ENCODE data around the gene VIM. TPM values are rescaled to one million over a fixed set of nuclear protein-coding genes. Genes with fewer than 3 reads are reported as not detected.
A peak's percentile ranks its signal among the peaks of the same experiment; 100 is the strongest.

VIM gene
- total RNA-seq, 1 experiment from 2014 or later = 1,966 TPM

DNA sequence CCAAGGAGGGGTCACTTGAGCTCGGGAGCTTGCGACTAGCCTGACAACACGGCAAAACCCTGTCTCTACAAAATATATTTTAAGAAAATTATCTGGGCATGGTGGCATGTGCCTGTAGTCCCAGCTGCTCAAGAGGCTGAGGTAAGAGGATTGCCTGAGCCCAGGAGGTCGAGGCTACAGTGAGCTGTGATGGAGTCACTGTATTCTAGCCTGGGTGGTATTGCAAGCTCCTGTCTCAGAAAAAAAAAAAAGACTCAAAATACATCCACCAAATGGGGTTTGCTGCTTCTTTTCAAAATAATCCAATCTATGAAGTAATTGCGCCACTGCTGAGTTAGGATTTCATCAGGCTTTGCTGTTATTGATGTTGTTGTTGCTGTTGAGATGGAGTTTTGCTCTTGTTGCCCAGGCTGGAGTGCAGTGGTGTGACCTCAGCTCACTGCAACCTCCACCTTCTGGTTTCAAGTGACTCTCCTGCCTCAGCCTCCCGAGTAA, 11.1 kb upstream of the VIM start:
- DNase-seq = no peak
- Histone ChIP-seq H3K27me3 (ENCODE audit: control insufficient read depth, insufficient read depth, low read length) (no peaks in the 10 kb centered on the region), H3K36me3 (replicated peaks; ENCODE audit: control insufficient read depth, insufficient read depth, low read length) (no peaks in the 10 kb centered on the region), H3K4me3 (ENCODE audit: insufficient read depth, low read depth, low read length) (no peak overlapping the region)

DNA sequence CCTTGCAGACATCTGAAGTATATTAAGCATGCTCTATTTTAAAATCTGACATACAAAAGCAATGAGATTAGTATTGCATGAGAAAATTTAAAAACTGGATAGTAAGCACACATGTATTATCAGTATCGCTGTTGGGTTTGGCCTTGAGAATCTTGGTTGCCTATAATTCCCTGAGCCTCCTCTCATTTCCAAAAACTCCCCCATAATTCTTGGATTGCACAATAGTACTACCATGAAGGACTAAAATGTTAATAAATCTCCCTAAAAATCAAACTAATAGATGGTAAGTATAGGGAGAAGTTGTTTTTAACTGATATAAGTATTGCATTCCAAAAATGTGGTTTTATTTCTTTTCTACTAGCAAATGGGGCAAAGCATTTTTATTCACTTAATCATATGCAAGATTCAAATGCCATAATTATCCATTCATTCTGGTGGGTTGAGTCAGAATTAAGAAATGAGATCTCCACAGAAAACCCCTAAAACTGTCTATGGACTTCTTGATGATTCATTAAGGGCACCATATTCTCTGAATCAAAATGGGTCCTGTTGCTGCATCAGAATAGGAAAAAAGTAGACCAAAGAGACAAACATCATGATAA, 10.3 kb upstream of the VIM start:
- no peaks in the 10 kb centered on the region for H3K36me3 ChIP-seq (replicated peaks; ENCODE audit: control insufficient read depth, insufficient read depth, low read length)
- H3K27me3 ChIP-seq (ENCODE audit: control insufficient read depth, insufficient read depth, low read length) = no peaks in the 10 kb centered on the region
- no peak overlapping the region for H3K4me3 ChIP-seq (ENCODE audit: insufficient read depth, low read depth, low read length)
- DNase-seq = no peak

DNA sequence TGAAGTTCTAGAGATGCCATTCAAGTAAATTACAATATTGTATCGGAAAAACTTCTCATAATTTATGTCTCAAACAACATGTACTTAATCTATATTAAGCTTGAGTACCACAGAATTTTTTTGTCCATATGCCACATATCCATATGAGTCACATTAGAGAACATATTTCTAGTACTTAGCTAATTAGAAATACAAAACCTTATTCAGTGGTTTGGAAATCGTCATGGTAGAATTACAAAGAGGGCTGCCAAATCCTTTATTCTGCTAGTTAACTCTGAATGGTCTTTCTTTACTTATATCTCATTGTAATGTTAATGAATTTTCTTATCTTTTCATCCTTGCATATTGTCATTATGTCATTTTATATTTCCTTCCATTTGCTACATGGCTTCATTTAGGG, 9.0 kb upstream of the VIM start:
- no peaks in the 10 kb centered on the region for H3K27me3 ChIP-seq (ENCODE audit: control insufficient read depth, insufficient read depth, low read length)
- no peak for DNase-seq
- H3K36me3 ChIP-seq (replicated peaks; ENCODE audit: control insufficient read depth, insufficient read depth, low read length) = no peaks in the 10 kb centered on the region
- no peak overlapping the region for H3K4me3 ChIP-seq (ENCODE audit: insufficient read depth, low read depth, low read length)

DNA sequence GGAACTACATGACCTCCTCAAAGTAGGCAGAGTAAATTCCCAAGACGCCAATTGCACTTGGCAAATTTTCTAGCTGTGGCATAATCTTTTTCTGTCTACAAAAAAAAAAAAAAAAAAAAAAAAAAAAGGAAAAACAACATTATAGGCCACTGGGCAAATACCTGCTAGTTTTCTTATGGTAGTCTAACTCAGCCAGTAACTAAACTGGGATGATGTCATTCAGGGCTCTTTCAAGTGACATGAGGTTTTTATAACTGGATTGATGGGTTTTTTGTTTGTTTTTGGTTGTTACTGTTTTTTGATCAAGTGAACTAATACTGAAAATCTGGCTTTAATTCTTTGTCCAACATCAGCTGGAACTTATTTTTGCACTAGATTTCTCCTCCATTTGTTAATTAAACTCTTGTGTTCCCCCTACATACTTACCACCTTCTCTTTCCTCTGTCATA, 7.4 kb upstream of the VIM start:
- Histone ChIP-seq H3K36me3 (replicated peaks; ENCODE audit: control insufficient read depth, insufficient read depth, low read length) (no peaks in the 10 kb centered on the region), H3K27me3 (ENCODE audit: control insufficient read depth, insufficient read depth, low read length) (no peaks in the 10 kb centered on the region), H3K4me3 (ENCODE audit: insufficient read depth, low read depth, low read length) (no peak overlapping the region)
- no peak for DNase-seq

DNA sequence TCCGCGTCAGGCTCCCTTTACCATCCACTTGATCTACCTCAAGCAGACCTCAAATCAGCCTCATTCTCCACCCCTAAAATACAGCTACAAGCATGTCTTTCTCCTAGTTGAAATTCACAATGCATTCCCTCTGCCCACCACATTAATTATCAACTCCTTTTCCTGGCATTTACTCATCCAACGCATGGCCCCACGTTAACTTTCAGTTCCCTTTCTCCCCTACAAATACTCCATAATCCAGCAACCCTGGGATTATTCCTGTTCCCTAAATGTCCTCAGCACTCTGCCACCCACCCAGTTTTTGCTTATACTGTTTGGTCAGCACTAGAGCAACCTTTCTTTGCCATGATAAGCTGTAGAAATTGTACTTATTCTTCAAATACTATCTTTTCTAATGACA, 5.7 kb upstream of the VIM start:
- H3K36me3 ChIP-seq (replicated peaks; ENCODE audit: control insufficient read depth, insufficient read depth, low read length) = no peaks in the 10 kb centered on the region
- no peak overlapping the region for H3K4me3 ChIP-seq (ENCODE audit: insufficient read depth, low read depth, low read length)
- no peak for DNase-seq
- H3K27me3 ChIP-seq (ENCODE audit: control insufficient read depth, insufficient read depth, low read length) = peaks cover 7% of the 10 kb centered on the region; the same call in 1 of the 2 replicates

DNA sequence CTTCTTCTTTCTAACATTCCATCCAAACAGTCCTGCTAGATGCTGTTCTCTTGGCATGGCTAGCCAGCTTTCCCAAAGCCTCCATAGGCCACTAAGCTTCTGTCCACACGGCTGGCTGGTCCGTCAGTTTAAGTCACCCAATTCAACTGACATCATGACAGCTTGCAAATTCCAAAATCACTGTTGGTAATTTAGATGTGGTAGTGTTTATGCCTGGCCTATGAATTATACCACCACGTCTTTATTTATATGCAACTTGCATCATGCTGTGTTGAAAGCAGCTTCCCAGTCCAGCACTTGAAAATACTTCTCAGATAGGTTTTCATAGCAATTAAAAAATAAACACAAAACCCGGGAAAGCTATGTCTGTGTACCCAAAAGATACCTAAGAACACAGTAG, 2.2 kb upstream of the VIM start:
- Histone ChIP-seq H3K4me3 (ENCODE audit: insufficient read depth, low read depth, low read length) (no peak overlapping the region), H3K27me3 (ENCODE audit: control insufficient read depth, insufficient read depth, low read length) (peaks cover 24% of the 10 kb centered on the region; the same call in 1 of the 2 replicates), H3K36me3 (replicated peaks; ENCODE audit: control insufficient read depth, insufficient read depth, low read length) (no peaks in the 10 kb centered on the region)
- no peak for DNase-seq

DNA sequence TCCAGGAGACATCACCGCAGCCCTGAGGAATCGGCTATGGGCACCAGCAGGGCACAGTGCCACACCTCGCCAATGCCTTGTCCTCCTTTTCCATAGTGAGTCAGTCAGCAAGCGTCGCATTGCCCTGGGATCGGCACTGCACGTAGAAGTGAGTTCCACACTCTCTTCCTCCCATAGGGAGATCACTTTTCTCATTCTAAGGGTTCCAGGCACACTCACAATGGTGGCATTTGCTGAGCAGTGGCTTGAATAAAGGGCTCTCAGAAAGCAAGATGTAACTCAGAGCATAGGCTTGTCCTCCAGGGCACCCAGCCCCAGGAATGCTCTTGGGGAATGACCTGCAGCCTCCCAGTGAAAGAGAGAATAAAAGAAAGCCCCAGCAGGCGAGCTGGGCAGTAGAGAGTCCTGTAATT, 1.1 kb upstream of the VIM start:
- Histone ChIP-seq H3K36me3 (replicated peaks; ENCODE audit: control insufficient read depth, insufficient read depth, low read length) (no peaks in the 10 kb centered on the region), H3K27me3 (ENCODE audit: control insufficient read depth, insufficient read depth, low read length) (peaks cover 24% of the 10 kb centered on the region; the same call in 1 of the 2 replicates), H3K4me3 (ENCODE audit: insufficient read depth, low read depth, low read length) (no peak overlapping the region)
- peak; percentile 55 for DNase-seq

DNA sequence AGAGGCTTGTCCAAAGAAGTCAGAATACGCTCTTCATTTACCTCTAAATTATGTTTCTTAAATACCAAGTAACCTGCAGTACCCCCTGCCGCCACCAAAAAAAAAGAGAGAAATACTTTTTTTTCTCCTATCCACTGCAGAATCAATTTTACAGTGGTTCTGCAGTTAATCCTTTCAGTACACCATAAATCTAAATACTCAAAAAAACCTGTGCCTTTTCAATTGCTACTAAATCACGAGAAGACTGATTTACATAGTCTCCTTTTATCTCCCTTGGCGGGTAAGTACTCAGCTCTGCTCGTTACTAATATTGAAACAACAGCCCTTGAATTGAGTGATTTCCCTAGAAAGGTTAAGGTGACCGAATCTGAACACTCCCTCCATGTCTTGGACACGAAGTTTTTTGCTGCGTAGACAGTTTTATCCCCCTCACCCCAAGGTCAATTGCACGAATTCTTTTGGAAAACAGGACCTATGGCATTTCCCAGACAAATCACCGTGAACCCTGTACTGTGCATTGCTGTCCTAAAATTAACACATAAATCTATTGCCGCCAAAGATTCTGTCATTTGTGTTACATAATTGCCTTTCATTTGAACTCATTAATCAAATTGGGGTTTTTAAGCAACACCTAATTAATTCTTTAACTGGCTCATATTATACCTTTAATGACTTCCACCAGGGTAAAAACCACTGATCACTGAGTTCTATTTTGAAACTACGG, 512 bp upstream of the VIM start:
- DNase-seq = no peak
- Histone ChIP-seq H3K36me3 (replicated peaks; ENCODE audit: control insufficient read depth, insufficient read depth, low read length) (peaks cover 1% of the 10 kb centered on the region; the same call in 1 of the 2 replicates), H3K4me3 (ENCODE audit: insufficient read depth, low read depth, low read length) (peak overlapping the region; percentile 93; the same call in 1 of the 2 replicates), H3K27me3 (ENCODE audit: control insufficient read depth, insufficient read depth, low read length) (peaks cover 24% of the 10 kb centered on the region; the same call in 1 of the 2 replicates)

DNA sequence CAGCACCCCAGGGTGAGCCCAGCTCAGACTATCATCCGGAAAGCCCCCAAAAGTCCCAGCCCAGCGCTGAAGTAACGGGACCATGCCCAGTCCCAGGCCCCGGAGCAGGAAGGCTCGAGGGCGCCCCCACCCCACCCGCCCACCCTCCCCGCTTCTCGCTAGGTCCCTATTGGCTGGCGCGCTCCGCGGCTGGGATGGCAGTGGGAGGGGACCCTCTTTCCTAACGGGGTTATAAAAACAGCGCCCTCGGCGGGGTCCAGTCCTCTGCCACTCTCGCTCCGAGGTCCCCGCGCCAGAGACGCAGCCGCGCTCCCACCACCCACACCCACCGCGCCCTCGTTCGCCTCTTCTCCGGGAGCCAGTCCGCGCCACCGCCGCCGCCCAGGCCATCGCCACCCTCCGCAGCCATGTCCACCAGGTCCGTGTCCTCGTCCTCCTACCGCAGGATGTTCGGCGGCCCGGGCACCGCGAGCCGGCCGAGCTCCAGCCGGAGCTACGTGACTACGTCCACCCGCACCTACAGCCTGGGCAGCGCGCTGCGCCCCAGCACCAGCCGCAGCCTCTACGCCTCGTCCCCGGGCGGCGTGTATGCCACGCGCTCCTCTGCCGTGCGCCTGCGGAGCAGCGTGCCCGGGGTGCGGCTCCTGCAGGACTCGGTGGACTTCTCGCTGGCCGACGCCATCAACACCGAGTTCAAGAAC, 1.1 kb downstream of the VIM start:
- H3K36me3 ChIP-seq (replicated peaks; ENCODE audit: control insufficient read depth, insufficient read depth, low read length) = peaks cover 8% of the 10 kb centered on the region
- peak; percentile 85 for DNase-seq
- peak overlapping the region; percentile 93 for H3K4me3 ChIP-seq (ENCODE audit: insufficient read depth, low read depth, low read length)
- peaks cover 24% of the 10 kb centered on the region; the same call in 1 of the 2 replicates for H3K27me3 ChIP-seq (ENCODE audit: control insufficient read depth, insufficient read depth, low read length)

DNA sequence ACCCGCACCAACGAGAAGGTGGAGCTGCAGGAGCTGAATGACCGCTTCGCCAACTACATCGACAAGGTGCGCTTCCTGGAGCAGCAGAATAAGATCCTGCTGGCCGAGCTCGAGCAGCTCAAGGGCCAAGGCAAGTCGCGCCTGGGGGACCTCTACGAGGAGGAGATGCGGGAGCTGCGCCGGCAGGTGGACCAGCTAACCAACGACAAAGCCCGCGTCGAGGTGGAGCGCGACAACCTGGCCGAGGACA, 1.6 kb downstream of the VIM start:
- no peak for DNase-seq
- Histone ChIP-seq H3K27me3 (ENCODE audit: control insufficient read depth, insufficient read depth, low read length) (peaks cover 24% of the 10 kb centered on the region; the same call in 1 of the 2 replicates), H3K36me3 (replicated peaks; ENCODE audit: control insufficient read depth, insufficient read depth, low read length) (peaks cover 12% of the 10 kb centered on the region), H3K4me3 (ENCODE audit: insufficient read depth, low read depth, low read length) (peak overlapping the region; percentile 93)

DNA sequence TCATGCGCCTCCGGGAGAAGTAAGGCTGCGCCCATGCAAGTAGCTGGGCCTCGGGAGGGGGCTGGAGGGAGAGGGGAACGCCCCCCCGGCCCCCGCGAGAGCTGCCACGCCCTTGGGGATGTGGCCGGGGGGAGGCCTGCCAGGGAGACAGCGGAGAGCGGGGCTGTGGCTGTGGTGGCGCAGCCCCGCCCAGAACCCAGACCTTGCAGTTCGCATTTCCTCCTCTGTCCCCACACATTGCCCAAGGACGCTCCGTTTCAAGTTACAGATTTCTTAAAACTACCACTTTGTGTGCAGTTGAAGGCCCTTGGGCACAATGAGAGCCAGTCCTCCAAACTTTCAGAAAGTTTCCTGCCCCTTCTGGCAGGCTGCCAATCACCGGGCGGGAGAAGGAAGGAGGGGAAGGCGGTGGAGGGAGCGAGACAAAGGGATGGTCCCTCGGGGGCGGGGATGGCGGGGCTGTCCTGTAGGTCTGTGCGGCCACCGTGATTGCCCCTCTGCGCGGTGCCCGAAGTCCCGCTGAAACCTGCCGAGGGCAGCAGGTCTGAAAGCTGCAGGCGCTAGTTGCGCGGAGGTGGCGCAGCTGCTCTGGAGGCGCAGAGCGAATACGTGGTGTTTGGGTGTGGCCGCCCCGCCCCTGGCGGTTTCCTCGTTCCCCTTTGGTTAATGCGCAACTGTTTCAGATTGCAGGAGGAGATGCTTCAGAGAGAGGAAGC, 2.1 kb downstream of the VIM start:
- Histone ChIP-seq H3K36me3 (replicated peaks; ENCODE audit: control insufficient read depth, insufficient read depth, low read length) (peaks cover 16% of the 10 kb centered on the region), H3K27me3 (ENCODE audit: control insufficient read depth, insufficient read depth, low read length) (peaks cover 24% of the 10 kb centered on the region; the same call in 1 of the 2 replicates), H3K4me3 (ENCODE audit: insufficient read depth, low read depth, low read length) (peak overlapping the region; percentile 93)
- peak; percentile 78 for DNase-seq

DNA sequence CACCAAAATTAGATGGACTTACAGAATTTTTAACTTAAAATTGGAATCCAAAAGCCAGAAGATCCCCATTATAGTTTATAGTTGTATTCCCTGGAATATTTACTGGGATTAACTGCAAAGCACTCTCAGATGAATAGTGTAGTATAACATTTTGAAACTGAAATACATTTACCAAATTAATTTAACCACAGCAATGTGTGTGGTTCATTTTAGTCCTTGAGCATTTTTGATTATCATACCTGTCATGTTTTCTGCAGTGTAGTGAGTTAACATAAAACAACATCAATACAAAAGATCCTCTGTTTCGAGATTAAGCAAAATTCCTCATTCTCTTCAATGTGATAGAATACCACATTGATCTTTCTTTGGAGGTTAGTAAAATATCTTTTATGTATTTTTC, 3.7 kb downstream of the VIM start:
- Histone ChIP-seq H3K27me3 (ENCODE audit: control insufficient read depth, insufficient read depth, low read length) (peaks cover 21% of the 10 kb centered on the region; the same call in 1 of the 2 replicates), H3K36me3 (replicated peaks; ENCODE audit: control insufficient read depth, insufficient read depth, low read length) (peaks cover 24% of the 10 kb centered on the region), H3K4me3 (ENCODE audit: insufficient read depth, low read depth, low read length) (no peak overlapping the region)
- DNase-seq = no peak

DNA sequence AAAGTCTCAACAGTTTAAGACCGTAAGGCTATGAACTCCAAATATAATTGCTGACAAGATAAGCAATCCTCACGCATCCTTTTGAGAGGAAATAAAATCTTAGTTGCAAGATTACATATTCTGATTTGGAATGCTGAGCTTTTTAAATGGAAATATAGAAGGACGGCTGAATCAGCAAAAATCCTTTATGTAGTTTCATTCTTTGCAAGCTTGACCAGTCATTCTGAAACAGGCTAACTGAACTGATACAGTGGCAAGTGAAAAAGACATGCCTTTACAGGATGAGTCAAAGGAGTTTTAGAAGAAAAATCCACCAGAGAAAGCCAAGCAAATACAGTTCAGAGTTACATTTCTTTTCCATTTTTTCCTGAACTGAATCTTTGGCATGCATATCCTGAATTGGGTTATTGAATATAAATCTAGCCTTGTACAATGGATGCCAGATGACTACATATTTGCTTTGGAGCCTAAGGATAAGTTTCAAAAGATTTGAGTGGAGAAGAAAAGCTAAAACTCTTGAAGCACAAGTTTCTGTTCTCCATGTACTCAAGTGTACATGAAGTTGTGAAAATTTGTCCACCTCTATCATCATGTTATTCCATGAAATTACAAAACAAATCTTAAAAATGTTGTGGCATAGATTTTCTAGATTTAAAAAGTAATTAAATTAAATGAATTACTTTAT, 4.4 kb downstream of the VIM start:
- DNase-seq = no peak
- Histone ChIP-seq H3K27me3 (ENCODE audit: control insufficient read depth, insufficient read depth, low read length) (peaks cover 16% of the 10 kb centered on the region; the same call in 1 of the 2 replicates), H3K36me3 (replicated peaks; ENCODE audit: control insufficient read depth, insufficient read depth, low read length) (peaks cover 24% of the 10 kb centered on the region), H3K4me3 (ENCODE audit: insufficient read depth, low read depth, low read length) (no peak overlapping the region)
